Measurements from ENCODE around the gene NR6A1. TPM values are rescaled to one million over a fixed set of nuclear protein-coding genes. Genes with fewer than 3 reads are reported as not detected.

NR6A1 gene
- total and polyA plus RNA-seq, 2 of the 8 experiments (the other 6 are each of a cell fraction or from before 2014, with no cell fraction given): 93.2 to 237 TPM

DNA sequence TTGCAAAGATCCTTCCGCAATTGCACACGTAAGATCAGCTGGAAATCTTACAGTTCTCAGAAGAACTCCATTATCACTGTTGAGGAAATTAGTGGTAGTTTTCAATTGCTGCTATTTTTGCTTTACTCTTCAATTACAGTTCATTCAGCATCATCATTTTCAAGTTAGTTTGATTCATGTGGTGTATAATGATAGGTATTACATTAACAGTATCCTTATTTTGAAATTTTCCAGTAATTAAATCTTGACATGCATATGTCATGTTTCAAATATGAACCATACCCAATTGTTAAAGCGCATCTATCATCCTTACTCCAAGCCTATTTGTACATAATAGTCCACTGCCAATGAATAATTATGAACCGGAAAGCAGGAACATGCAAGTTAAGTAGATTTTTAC lies 60.3 kb downstream of the NR6A1 start:
- POLR2A ChIA-PET (ENCODE audit: partially characterized antibody): no interaction called here
- H4K8ac ChIP-seq (ENCODE audit: extremely low read depth, insufficient read depth, low read length): no peak overlapping the region
- H4K20me1 ChIP-seq (replicated peaks in 1 of 2; ENCODE audit: control insufficient read depth in 1 of 2, insufficient read depth in 2 of 2, low read length in 2 of 2): peaks cover 0 to 10% of the 10 kb centered on the region in 2 experiments
- peaks cover 0 to 58% of the 10 kb centered on the region in 2 experiments; a peak in 3 of 4 replicates for H3K79me2 ChIP-seq (ENCODE audit: control insufficient read depth in 1 of 2, insufficient read depth in 2 of 2, low read length in 2 of 2)
- FAIRE-seq (no peak), DNase-seq (ENCODE audit: low read depth in 1 of 2, low spot score in 2 of 2) (no peak)
- no peaks in the 10 kb centered on the region for H3K23me2 ChIP-seq (ENCODE audit: low read depth, low read length)
- no peaks in the 10 kb centered on the region for H3K79me1 ChIP-seq (ENCODE audit: low read depth, low read length)
- no peak overlapping the region for H2BK5ac ChIP-seq (ENCODE audit: low read depth, low read length)
- H3K27me3 ChIP-seq (replicated peaks in 1 of 4; ENCODE audit: control insufficient read depth in 3 of 4, extremely low read depth in 1 of 4, insufficient read depth in 3 of 4, low read length in 3 of 4): no peaks in the 10 kb centered on the region
- H3K4me2 ChIP-seq (ENCODE audit: insufficient read depth in 1 of 2, low read depth in 2 of 2, low read length in 2 of 2): no peak overlapping the region
- WGBS, 2 experiments (ENCODE audit: extremely low coverage in 1 of 2, insufficient coverage in 1 of 2, insufficient read length in 1 of 2, insufficient replicate concordance in 2 of 2, low coverage in 1 of 2, low lambda C conversion rate in 2 of 2, missing lambda C conversion rate in 1 of 2): 90% methylated on average over 4 of the region's 4 CpGs; no CpG with 5 or more reads in 1 of the 2 experiments
- H2BK120ac ChIP-seq (replicated peaks; ENCODE audit: low read depth, low read length): no peak overlapping the region
- no peak overlapping the region for H3K9ac ChIP-seq (replicated peaks in 1 of 4; ENCODE audit: extremely low read depth in 1 of 4, low read depth in 3 of 4, low read length in 3 of 4)
- H2AK5ac ChIP-seq (ENCODE audit: low read depth, low read length): no peak overlapping the region
- H3K4me3 ChIP-seq (ENCODE audit: extremely low read depth in 1 of 4, insufficient read depth in 2 of 4, low read depth in 3 of 4, low read length in 4 of 4): no peak overlapping the region
- peaks cover 2 to 16% (median 7%) of the 10 kb centered on the region in 4 experiments; a peak in 5 of 7 replicates for H3K4me1 ChIP-seq (replicated peaks in 1 of 4; ENCODE audit: control insufficient read depth in 3 of 4, insufficient read depth in 4 of 4, low read length in 3 of 4)
- no peak overlapping the region for H2BK20ac ChIP-seq (ENCODE audit: low read length)
- no peak overlapping the region for H3K27ac ChIP-seq (ENCODE audit: low read depth, low read length)
- CTCF ChIA-PET (ENCODE audit: partially characterized antibody): interaction anchor here (0.7 to 8.8 kb wide), 18 partner anchors 10 to 214 kb away, joined by 3 to 128 read pairs (median 10); partner anchors contain the start of gene NR6A1
- no peak overlapping the region for H2BK15ac ChIP-seq (ENCODE audit: low read length)
- peaks cover 0 to under 1% (median 0%) of the 10 kb centered on the region in 4 experiments; a peak in 1 of 8 replicates for H3K36me3 ChIP-seq (ENCODE audit: control insufficient read depth in 2 of 4, insufficient read depth in 4 of 4, low read length in 3 of 4)
- H4K5ac ChIP-seq (ENCODE audit: insufficient read length, low read depth, low read length): no peak overlapping the region
- H3K9me3 ChIP-seq (ENCODE audit: insufficient read depth in 2 of 2, low read depth in 1 of 2, low read length in 1 of 2): no peaks in the 10 kb centered on the region
- no peak overlapping the region for H3K14ac ChIP-seq (ENCODE audit: insufficient read length)
- H4K91ac ChIP-seq (replicated peaks; ENCODE audit: insufficient read length, low read length): no peak overlapping the region
- no peak overlapping the region for H2AFZ ChIP-seq (ENCODE audit: low read length)
- H3K4ac ChIP-seq (replicated peaks; ENCODE audit: insufficient read length, low read depth, low read length): no peak overlapping the region
- no peak overlapping the region for H2BK12ac ChIP-seq (ENCODE audit: low read depth, low read length)
- no peak overlapping the region for H3K23ac ChIP-seq (ENCODE audit: insufficient read length)
- no peak overlapping the region for H3K18ac ChIP-seq (ENCODE audit: extremely low read depth, low read length)
- H3K56ac ChIP-seq (replicated peaks; ENCODE audit: insufficient read length, low read depth, low read length): no peak overlapping the region
- no peak for TF ChIP-seq SRF (IDR thresholded peaks at IDR 0.05; ENCODE audit: low read depth, low read length)
- no peak for TF ChIP-seq NRF1 (IDR thresholded peaks at IDR 0.05; ENCODE audit: low read depth, low read length)
- no peak for TF ChIP-seq HDAC6 (IDR thresholded peaks at IDR 0.05; ENCODE audit: low read depth, low read length)
- TF ChIP-seq MAFK (IDR thresholded peaks at IDR 0.05; ENCODE audit: low read depth, low read length): no peak
- TF ChIP-seq EP300 (IDR thresholded peaks at IDR 0.05; ENCODE audit: borderline replicate concordance in 1 of 2, low read depth in 2 of 2, low read length in 2 of 2): no peak
- TF ChIP-seq BACH1 (IDR thresholded peaks at IDR 0.05; ENCODE audit: low read length): no peak
- no peak for TF ChIP-seq YY1 (IDR thresholded peaks at IDR 0.05; ENCODE audit: low read depth, low read length)
- TF ChIP-seq, protein P1, sequence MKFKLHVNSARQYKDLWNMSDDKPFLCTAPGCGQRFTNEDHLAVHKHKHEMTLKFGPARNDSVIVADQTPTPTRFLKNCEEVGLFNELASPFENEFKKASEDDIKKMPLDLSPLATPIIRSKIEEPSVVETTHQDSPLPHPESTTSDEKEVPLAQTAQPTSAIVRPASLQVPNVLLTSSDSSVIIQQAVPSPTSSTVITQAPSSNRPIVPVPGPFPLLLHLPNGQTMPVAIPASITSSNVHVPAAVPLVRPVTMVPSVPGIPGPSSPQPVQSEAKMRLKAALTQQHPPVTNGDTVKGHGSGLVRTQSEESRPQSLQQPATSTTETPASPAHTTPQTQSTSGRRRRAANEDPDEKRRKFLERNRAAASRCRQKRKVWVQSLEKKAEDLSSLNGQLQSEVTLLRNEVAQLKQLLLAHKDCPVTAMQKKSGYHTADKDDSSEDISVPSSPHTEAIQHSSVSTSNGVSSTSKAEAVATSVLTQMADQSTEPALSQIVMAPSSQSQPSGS (IDR thresholded peaks at IDR 0.05; ENCODE audit: low read length): no peak
- TF ChIP-seq ASH2L (IDR thresholded peaks at IDR 0.05; ENCODE audit: low read length): no peak
- TF ChIP-seq POU5F1 (IDR thresholded peaks at IDR 0.05; ENCODE audit: low read depth, low read length): no peak
- no peak for TF ChIP-seq CTBP2 (IDR thresholded peaks at IDR 0.05; ENCODE audit: borderline replicate concordance, insufficient read depth, insufficient read length, low read length)
- no peak for TF ChIP-seq CBX5 (IDR thresholded peaks at IDR 0.05; ENCODE audit: low read depth, low read length)
- no peak for TF ChIP-seq TBP (IDR thresholded peaks at IDR 0.05; ENCODE audit: low read depth, low read length)

Data from H1 (cell line).